GM12875 (cell line): ENCODE data around the gene PELO.

Experiments used
- H3K4me3 ChIP-seq: one replicate; pipeline ENCODE4 v1.5.1; 2011; ENCODE audit warnings: low read depth, low read length, control low read depth
- CTCF ChIP-seq: IDR thresholded peaks from 2 replicates; pipeline ENCODE4 v1.5.1; 2011; ENCODE audit warnings: low read depth, mild to moderate bottlenecking, control low read depth, inconsistent platforms, low read length, moderate library complexity, borderline replicate concordance; ENCODE audit not compliant: insufficient read depth

The PELO gene

DNA sequence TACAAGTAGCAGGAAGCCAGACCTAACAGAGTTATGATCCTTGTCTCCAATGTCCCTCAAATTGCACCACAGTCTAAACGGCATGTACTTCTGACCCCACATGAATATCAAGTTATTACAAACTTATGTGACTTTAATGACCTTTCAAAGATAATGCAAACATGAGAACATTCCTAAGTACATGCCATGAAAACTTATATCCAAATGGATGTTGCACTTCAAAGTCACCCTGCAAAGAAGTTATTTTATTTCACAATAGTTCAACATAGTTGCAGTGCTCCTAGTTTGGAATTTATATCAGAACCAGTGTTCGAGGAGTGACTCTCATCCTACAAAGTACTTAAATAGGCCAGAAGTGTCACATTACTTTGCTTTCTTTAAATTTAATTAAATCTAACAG, 41.2 kb upstream of the PELO start:
- no peak overlapping the region for H3K4me3 ChIP-seq
- no peak for TF ChIP-seq CTCF

DNA sequence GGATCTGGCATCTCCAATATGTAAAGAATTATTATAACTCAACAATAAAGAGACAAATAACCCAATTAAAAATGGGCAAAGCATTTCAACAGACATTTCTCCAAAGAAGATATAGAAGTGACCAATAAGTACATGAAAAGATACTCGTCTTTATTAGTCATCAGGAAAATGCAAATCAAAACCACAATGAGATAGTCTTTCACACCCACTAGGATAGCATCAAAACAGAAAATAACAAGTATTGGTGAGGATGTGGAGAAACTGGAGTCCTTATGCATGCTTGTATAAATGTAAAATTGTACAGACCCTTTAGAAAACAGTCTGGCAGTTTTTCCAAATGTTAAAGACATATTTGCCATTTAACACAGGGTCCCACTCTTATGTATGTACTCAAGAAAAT, 39.1 kb upstream of the PELO start:
- H3K4me3 ChIP-seq = no peak overlapping the region
- TF ChIP-seq CTCF = no peak

GRCh38 chr5:52749666-52750065, 38.0 kb upstream of the PELO start:
- H3K4me3 ChIP-seq = no peak overlapping the region
- no peak for TF ChIP-seq CTCF

DNA sequence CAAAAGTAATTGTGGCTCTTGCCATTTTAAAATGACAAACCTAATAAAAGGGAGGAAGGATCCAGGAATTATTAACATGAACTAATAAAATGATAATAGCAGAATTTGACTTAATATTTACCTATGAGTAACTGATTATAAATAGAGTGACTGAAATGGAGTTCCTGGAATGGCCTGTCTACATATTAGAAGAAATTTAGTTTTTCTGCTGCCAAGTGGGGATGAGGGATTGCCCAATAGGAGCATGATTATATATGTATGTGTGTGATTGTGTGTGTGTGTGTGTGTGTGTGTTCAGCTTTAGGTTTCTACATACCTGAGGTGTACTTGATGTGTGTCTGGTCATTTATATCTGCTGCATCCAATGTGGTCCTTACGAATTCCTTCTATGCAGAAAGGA, 36.6 kb upstream of the PELO start:
- TF ChIP-seq CTCF = no peak
- H3K4me3 ChIP-seq = no peak overlapping the region

- H3K4me3 ChIP-seq = no peak overlapping the region
- no peak for TF ChIP-seq CTCF
These were observed 33.7 kb upstream of the PELO start for GRCh38 chr5:52754051-52754450.

DNA sequence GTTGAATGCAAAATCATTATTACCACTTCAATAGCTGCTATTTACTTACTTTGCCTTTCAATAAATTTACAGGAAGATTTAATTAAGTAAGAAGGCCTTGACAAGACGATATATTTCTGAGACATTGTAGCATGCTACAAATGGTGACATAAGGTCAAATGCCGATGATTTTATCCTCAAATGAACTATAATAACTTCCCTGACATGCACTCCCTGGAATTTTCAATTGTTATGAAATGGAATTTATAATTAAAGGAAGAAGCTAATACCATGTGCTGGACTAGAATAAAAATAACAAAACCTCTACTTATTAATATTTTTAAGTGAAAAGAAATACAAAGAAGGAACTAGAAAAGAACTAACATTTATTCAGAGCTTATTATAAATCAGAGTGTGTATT, 30.2 kb upstream of the PELO start:
- H3K4me3 ChIP-seq = no peak overlapping the region
- no peak for TF ChIP-seq CTCF

DNA sequence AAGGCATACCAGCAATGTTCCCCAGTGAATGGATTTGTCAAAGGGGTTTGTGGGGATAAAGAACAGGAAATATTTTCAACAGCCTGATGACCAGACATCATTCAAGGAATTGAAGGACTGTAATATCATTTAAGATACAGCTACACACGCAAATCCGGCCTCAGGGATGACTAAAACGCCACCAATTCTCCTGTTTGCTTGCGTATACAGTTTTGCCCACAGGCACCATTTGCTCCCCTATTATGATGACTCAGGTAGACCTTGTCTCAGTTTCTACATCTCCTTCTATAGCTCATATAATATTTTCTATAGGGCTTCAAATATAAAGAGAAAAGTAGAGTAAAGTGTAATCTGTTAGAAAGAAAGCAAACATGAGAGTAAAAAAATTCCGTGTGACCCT, 29.7 kb upstream of the PELO start:
- no peak overlapping the region for H3K4me3 ChIP-seq
- TF ChIP-seq CTCF = no peak

DNA sequence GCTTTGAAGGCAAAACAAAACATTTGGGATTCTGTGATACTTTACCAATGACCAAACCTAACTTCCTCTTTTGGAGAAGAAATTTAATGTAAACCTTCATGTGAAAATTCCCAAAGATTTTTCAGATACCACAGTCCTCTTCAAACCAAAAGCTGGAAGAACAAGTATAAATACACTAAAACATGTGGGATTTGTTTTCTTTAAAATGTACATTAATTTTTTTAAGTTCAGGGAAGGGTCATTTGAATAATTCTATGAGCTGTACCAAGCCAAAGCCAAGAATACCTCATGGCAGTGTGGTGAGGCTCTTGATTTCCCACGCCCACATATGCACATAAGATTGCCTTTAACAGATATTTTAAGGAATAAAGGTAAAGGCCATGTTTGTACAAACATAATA, 28.4 kb upstream of the PELO start:
- no peak for TF ChIP-seq CTCF
- H3K4me3 ChIP-seq = no peak overlapping the region
